ENCODE data around the gene SCNN1B. TPM values are rescaled to one million over a fixed set of nuclear protein-coding genes. Genes with fewer than 3 reads are reported as not detected.

SCNN1B gene
- total and polyA plus RNA-seq, 10 donors: 0.80 to 6.3 (median 2.9) TPM

DNA sequence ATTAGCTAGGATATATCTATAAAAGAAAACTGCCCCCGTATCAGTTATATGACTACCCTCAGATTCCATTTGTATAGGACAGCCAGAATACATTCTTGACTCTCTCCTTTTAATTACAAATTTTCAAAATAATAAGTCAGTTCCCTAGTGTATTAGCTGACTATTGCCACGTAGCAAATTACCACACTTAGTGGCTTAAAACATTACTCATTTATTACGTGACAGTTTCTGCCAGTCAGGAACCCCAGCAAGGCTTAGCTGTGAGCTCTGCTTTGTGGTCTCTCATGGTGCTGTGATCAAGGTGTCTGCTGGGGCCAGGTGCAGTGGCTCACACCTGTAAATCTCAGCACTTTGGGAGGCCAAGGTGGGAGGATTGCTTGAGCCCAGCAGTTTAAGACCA lies 13.9 kb upstream of the SCNN1B start:
- peaks cover 0 to 5% (median 0%) of the 10 kb centered on the region in 8 donors for H3K9me3 ChIP-seq
- TF ChIP-seq POLR2A (IDR thresholded peaks at IDR 0.05) (no peak), POLR2AphosphoS5 (IDR thresholded peaks at IDR 0.05) (no peak)
- TF ChIP-seq, protein P1, sequence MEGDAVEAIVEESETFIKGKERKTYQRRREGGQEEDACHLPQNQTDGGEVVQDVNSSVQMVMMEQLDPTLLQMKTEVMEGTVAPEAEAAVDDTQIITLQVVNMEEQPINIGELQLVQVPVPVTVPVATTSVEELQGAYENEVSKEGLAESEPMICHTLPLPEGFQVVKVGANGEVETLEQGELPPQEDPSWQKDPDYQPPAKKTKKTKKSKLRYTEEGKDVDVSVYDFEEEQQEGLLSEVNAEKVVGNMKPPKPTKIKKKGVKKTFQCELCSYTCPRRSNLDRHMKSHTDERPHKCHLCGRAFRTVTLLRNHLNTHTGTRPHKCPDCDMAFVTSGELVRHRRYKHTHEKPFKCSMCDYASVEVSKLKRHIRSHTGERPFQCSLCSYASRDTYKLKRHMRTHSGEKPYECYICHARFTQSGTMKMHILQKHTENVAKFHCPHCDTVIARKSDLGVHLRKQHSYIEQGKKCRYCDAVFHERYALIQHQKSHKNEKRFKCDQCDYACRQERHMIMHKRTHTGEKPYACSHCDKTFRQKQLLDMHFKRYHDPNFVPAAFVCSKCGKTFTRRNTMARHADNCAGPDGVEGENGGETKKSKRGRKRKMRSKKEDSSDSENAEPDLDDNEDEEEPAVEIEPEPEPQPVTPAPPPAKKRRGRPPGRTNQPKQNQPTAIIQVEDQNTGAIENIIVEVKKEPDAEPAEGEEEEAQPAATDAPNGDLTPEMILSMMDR (IDR thresholded peaks at IDR 0.05 in 8 of 11, conservative IDR thresholded peaks at IDR 0.05 in 3 of 11): no peak
- WGBS, 5 donors: 65 to 80% (median 70%) methylated on average over 3 of the region's 3 CpGs

DNA sequence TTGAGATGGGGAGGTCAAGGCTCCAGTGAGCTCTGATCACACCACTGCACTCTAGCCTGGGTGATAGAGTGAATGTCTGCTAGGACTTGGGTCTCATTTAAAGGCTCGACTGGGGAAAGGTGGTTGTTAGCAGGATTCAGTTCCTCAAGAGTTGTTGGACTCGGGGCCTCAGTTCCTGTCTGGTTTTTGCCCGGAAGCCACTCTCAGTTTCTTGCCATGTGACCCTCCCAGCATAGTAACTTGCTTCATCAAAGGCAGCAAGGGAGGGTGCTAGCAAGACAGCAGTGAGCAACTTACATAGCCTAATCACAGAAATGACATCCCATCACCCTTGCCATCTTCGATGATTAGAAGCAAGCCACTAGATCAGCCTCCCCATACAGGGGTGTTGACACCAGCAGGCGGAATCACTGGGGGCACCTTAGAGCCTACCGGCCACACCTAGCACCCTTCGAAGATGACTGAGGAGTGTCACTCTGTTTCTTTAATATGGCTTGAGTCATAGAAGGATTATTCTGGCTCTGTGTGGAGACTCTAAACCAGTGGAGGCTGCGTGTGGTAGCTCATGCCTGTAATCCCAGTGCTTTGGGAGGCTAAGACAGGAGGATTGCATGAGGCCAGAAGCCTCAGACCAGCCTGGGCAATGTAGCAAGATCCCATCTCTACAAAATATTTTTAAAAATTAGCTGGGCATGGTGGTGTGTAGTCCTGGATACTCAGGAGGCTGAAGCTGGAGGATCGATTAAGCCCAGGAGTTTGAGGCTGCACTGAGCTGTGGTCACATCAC lies 13.2 kb upstream of the SCNN1B start:
- TF ChIP-seq POLR2AphosphoS5 (IDR thresholded peaks at IDR 0.05) (no peak), POLR2A (IDR thresholded peaks at IDR 0.05) (no peak)
- TF ChIP-seq, protein P1 (IDR thresholded peaks at IDR 0.05 in 8 of 11, conservative IDR thresholded peaks at IDR 0.05 in 3 of 11): no peak
- Histone ChIP-seq H3K27ac (no peak overlapping the region), H3K36me3 (no peaks in the 10 kb centered on the region), H3K4me3 (no peak overlapping the region), H3K9me3 (peaks cover 0 to 5% (median 0%) of the 10 kb centered on the region in 8 donors), H3K27me3 (replicated peaks in 1 of 7) (peaks cover 0 to 14% (median 0%) of the 10 kb centered on the region in 7 donors), H3K4me1 (no peaks in the 10 kb centered on the region)
- no peak for DNase-seq
- intact Hi-C loops (cut with DNase I; ENCODE audit: low total_unique reads): no loop called here
- 67 to 80% (median 74%) methylated on average over 8 to 9 of the region's 9 CpGs for WGBS, 5 donors

More for the DNA sequence above, 13.9 kb upstream of the SCNN1B start:
- Histone ChIP-seq H3K36me3 (no peaks in the 10 kb centered on the region), H3K4me3 (no peak overlapping the region), H3K4me1 (no peaks in the 10 kb centered on the region), H3K27ac (no peak overlapping the region), H3K27me3 (replicated peaks in 1 of 7) (peaks cover 0 to 10% (median 0%) of the 10 kb centered on the region in 7 donors)
- no peak for DNase-seq
- intact Hi-C loops (cut with DNase I; ENCODE audit: low total_unique reads): no loop called here

DNA sequence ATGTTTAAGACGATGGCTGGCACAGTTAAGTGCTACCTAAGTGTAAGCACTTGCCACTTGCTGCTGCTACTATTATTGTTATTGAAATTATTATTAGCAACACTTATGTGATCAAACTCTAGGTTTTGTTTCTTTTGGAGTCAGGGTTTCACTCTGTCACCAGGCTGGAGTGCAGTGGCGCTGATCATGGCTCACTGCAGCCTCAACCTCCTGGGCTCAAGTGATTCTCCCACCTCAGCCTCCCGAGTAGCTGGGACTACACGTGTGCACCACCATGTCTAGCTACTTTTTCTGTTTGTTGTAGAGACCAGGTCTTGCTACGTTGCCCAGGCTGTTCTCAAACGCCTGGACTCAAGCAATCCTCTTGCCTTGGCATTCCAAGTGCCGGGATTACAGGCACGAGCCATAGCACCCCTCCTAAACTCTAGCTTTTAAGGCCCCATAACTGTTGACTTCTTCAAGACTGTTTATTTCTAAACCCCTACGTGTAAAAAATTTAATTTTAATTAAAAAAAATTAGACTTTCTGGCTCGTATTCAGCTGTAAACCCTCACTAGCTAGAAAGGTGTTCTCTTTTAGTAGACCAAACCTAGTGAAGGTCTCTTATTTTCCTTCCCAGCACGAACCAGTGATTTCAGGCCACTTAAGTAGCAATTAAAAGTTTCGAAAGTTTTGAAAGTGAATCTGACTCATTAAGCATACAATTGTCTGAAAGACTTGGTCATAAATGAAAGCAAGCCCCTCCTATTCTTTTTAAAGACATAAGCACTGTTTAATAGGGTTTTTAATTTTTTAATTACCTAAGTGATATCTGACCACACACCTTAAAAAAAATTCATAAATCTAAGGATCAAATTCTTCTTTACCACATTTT lies 11.7 kb upstream of the SCNN1B start:
- peaks cover 0 to 5% (median 0%) of the 10 kb centered on the region in 8 donors for H3K9me3 ChIP-seq
- DNase-seq: no peak
- no peak overlapping the region for H3K4me3 ChIP-seq
- H3K36me3 ChIP-seq: no peaks in the 10 kb centered on the region
- intact Hi-C loops (cut with DNase I; ENCODE audit: low total_unique reads): no loop called here
- 73 to 84% (median 77%) methylated on average over 12 of the region's 12 CpGs for WGBS, 5 donors
- no peaks in the 10 kb centered on the region for H3K4me1 ChIP-seq
- peaks cover 0 to 17% (median 0%) of the 10 kb centered on the region in 7 donors for H3K27me3 ChIP-seq (replicated peaks in 1 of 7)
- H3K27ac ChIP-seq: no peak overlapping the region
- TF ChIP-seq, protein P1 (IDR thresholded peaks at IDR 0.05 in 8 of 11, conservative IDR thresholded peaks at IDR 0.05 in 3 of 11): no peak
- TF ChIP-seq POLR2A (IDR thresholded peaks at IDR 0.05): no peak
- no peak for TF ChIP-seq POLR2AphosphoS5 (IDR thresholded peaks at IDR 0.05)

All from spleen (tissue), 11 donors.